ENCODE measurements around the gene FUT6. TPM values are rescaled to one million over a fixed set of nuclear protein-coding genes. Genes with fewer than 3 reads are reported as not detected.
A peak's percentile ranks its signal among the peaks of the same experiment; 100 is the strongest.

The FUT6 gene
- polyA plus RNA-seq, 3 donors: not detected

DNA sequence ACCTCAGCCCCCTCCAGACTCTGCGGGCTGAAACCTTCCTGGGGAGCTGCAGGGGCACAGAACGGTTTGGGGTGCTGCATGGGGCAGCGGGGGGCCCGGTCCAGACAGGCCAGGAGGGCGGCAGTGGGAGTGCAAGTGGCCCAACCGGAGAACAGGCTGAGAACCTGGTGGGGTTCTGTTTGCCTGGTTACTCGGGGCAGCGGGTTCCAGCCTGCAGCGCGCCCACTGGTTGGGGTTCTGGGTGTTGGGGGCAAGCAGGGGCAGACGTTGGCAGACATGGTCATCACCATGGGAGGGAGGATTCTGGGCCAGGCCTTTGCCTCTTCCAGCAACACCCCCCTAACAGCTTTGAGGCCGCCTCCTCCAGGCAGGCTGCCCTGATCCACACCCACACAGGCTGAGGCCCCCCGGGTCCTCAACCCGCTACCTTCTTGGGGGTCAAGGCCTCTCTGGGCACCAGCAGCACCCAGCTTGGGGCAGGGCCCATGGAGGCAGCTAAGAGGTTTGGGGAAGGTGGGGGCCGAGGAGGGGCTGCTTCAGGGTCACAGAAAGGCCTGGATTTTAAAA lies 54.8 kb downstream of the FUT6 start, which contains the start of gene PRR22:
Gene PRR22, minus strand, starts transcription at position 166 of the 567 bp plus-strand sequence. Its CDS starts 86 bp downstream, at position 80.
- Histone ChIP-seq H3K27ac (ENCODE audit: low read depth in 1 of 2, low read length in 2 of 2) (no peak within 1 kb of the TSS), H3K4me2 (replicated peaks; ENCODE audit: extremely low read depth, low read length, poor library complexity, severe bottlenecking) (no peak within 1 kb of the TSS), H3K4me1 (ENCODE audit: control insufficient read depth in 1 of 2, insufficient read depth in 2 of 2, low read length in 2 of 2) (no peaks in the 10 kb centered on the region), H3K9me3 (replicated peaks in 1 of 2; ENCODE audit: control insufficient read depth in 1 of 2, insufficient read depth in 1 of 2, low read length in 2 of 2) (no peaks in the 10 kb centered on the region), H3K27me3 (ENCODE audit: control insufficient read depth in 2 of 2, insufficient read depth in 2 of 2, low read length in 2 of 2) (no peaks in the 10 kb centered on the region), H3K4me3 (replicated peaks in 1 of 3; ENCODE audit: low read depth in 2 of 3, low read length in 3 of 3) (no peak within 1 kb of the TSS), H3K79me2 (ENCODE audit: insufficient read depth, low read length) (peaks cover 2% of the 10 kb centered on the region), H3K9ac (ENCODE audit: insufficient read depth, low read length, poor library complexity, severe bottlenecking) (no peak within 1 kb of the TSS), H4K20me1 (ENCODE audit: insufficient read depth, low read length) (peaks cover 15% of the 10 kb centered on the region), H2AFZ (ENCODE audit: insufficient read depth, low read depth, low read length, poor library complexity, severe bottlenecking) (no peak within 1 kb of the TSS), H3K36me3 (replicated peaks in 1 of 2; ENCODE audit: control insufficient read depth in 1 of 2, insufficient read depth in 2 of 2, low read length in 2 of 2) (peaks cover 53 to 59% of the 10 kb centered on the region in 2 donors)
- Mint-ChIP-seq H3K9me3 (peaks cover 0 to 3% (median 0%) of the 10 kb centered on the region in 7 donors), H3K27ac (peak within 1 kb of the TSS in 4 of 7 donors; percentile 30 to 75 (median 62)), H3K27me3 (ENCODE audit: low read depth in 3 of 3) (peaks cover 0 to 2% (median 2%) of the 10 kb centered on the region in 3 donors), H3K36me3 (peaks cover 35 to 52% of the 10 kb centered on the region in 2 donors), H3K4me1 (no peaks in the 10 kb centered on the region), H3K4me3 (no peak within 1 kb of the TSS)
- TF ChIP-seq, protein P1, sequence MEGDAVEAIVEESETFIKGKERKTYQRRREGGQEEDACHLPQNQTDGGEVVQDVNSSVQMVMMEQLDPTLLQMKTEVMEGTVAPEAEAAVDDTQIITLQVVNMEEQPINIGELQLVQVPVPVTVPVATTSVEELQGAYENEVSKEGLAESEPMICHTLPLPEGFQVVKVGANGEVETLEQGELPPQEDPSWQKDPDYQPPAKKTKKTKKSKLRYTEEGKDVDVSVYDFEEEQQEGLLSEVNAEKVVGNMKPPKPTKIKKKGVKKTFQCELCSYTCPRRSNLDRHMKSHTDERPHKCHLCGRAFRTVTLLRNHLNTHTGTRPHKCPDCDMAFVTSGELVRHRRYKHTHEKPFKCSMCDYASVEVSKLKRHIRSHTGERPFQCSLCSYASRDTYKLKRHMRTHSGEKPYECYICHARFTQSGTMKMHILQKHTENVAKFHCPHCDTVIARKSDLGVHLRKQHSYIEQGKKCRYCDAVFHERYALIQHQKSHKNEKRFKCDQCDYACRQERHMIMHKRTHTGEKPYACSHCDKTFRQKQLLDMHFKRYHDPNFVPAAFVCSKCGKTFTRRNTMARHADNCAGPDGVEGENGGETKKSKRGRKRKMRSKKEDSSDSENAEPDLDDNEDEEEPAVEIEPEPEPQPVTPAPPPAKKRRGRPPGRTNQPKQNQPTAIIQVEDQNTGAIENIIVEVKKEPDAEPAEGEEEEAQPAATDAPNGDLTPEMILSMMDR (IDR thresholded peaks at IDR 0.05): no peak
- intact Hi-C loops (cut with micrococcal nuclease): no loop called here
- no peak for DNase-seq
- WGBS (ENCODE audit: insufficient coverage): 98% methylated on average over 11 of the region's 15 CpGs

DNA sequence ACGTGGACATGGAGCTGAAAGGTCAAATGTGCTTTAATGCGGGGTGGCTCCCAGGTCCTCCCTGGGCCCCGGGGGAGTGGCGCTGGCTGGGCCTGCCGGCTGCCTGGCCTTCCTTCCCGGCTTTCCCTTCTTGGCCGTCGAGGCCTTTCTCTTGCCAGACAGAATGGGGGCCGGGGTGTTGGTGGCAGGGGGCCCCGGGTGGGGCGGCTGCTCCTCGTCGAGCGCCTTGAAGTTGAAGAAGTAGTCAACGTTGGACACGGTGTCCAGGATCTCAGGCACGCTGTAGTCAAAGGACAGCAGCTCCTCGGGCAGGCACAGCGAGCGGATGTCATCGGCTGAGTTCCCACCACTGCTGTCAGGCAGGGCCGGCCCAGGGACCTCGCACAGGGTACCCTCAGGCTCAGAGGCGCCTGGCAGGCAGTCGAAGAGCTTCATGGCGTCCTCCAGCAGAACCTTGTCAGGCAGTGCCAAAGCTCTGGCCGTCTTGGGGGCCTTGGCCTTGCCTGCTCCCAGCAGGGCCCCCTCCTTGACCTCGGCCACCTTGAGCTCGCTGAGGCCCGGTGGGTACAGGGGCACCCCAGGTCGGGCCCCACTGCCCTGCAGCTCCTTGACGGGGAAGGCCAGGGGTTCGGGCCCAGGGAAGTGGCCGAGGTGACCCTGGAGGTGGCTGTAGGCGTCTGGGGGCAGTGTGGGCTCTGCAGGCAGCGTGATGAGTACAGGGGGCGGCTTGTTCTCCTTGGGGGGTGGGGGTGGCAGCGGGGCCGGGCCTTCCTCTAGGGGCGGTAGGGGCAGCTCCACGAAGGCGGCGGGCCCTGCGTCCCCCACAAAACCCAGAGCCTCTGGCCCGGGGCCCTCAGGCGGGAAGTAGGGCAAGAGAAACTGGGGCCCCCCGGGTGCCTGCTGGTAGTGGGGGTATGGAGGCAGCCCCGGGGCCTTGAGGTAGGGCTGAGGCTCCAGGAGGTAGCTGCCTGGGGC lies 56.3 kb downstream of the FUT6 start:
- Histone ChIP-seq H3K27ac (ENCODE audit: low read depth in 1 of 2, low read length in 2 of 2) (no peak overlapping the region), H3K36me3 (replicated peaks in 1 of 2; ENCODE audit: control insufficient read depth in 1 of 2, insufficient read depth in 2 of 2, low read length in 2 of 2) (peaks cover 41 to 45% of the 10 kb centered on the region in 2 donors), H3K9ac (ENCODE audit: insufficient read depth, low read length, poor library complexity, severe bottlenecking) (no peak overlapping the region), H3K4me1 (ENCODE audit: control insufficient read depth in 1 of 2, insufficient read depth in 2 of 2, low read length in 2 of 2) (no peaks in the 10 kb centered on the region), H4K20me1 (ENCODE audit: insufficient read depth, low read length) (peaks cover 6% of the 10 kb centered on the region), H3K4me2 (replicated peaks; ENCODE audit: extremely low read depth, low read length, poor library complexity, severe bottlenecking) (no peak overlapping the region), H3K27me3 (ENCODE audit: control insufficient read depth in 2 of 2, insufficient read depth in 2 of 2, low read length in 2 of 2) (no peaks in the 10 kb centered on the region), H2AFZ (ENCODE audit: insufficient read depth, low read depth, low read length, poor library complexity, severe bottlenecking) (no peak overlapping the region), H3K4me3 (replicated peaks in 1 of 3; ENCODE audit: low read depth in 2 of 3, low read length in 3 of 3) (no peak overlapping the region), H3K79me2 (ENCODE audit: insufficient read depth, low read length) (no peaks in the 10 kb centered on the region), H3K9me3 (replicated peaks in 1 of 2; ENCODE audit: control insufficient read depth in 1 of 2, insufficient read depth in 1 of 2, low read length in 2 of 2) (no peaks in the 10 kb centered on the region)
- Mint-ChIP-seq H3K9me3 (peaks cover 0 to 3% (median 0%) of the 10 kb centered on the region in 7 donors), H3K36me3 (peaks cover 28 to 41% of the 10 kb centered on the region in 2 donors), H3K4me1 (no peaks in the 10 kb centered on the region), H3K27me3 (ENCODE audit: low read depth in 3 of 3) (peaks cover 2% of the 10 kb centered on the region in 3 donors), H3K4me3 (no peak overlapping the region), H3K27ac (no peak overlapping the region)
- TF ChIP-seq, protein P1 (IDR thresholded peaks at IDR 0.05): no peak
- intact Hi-C loops (cut with micrococcal nuclease): no loop called here
- no peak for DNase-seq
- WGBS (ENCODE audit: insufficient coverage): 97% methylated on average over 36 of the region's 48 CpGs

All from CD14-positive monocyte (primary cell).